ENCODE data around the gene PRKN. TPM values are rescaled to one million over a fixed set of nuclear protein-coding genes. Genes with fewer than 3 reads are reported as not detected.

Gene PRKN
- total RNA-seq, 1 experiment from 2014 or later: 1.2 TPM

DNA sequence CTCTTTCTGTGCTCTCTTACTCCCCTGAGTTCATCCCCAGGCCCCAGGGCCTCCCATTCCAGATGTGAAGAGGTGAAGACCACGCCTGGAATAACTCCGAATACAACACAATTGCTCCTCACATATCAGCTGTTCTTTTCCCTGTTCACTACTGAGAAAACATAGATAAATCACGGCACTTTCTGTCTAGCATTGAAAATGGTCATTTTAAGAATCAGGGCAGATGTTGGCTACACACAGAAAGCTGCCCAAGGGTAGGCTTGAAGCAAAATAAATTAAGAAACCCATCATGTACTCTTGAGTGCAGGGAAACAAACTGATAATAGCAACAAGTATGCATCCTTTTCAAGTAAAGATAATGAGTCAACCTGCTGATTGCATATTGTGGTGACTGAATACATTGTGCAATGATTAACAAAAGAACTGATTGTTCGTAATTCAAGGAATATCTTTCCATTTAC is 382.5 kb downstream of the PRKN start:
- BruUV-seq (replicated peaks): no TSS peak
- Histone ChIP-seq H3K27ac (ENCODE audit: low read depth, low read length, poor library complexity, severe bottlenecking) (no peak overlapping the region), H3K36me3 (ENCODE audit: insufficient read depth, low read length, poor library complexity, severe bottlenecking) (no peaks in the 10 kb centered on the region), H3K27me3 (replicated peaks; ENCODE audit: insufficient read depth, low read depth, low read length, poor library complexity) (no peaks in the 10 kb centered on the region), H3K9me3 (ENCODE audit: low read depth, low read length, poor library complexity, severe bottlenecking) (no peaks in the 10 kb centered on the region), H3K4me3 (ENCODE audit: low read depth, low read length, poor library complexity, severe bottlenecking) (no peak overlapping the region), H3K4me1 (ENCODE audit: insufficient read depth, low read length, poor library complexity, severe bottlenecking) (no peaks in the 10 kb centered on the region)
- ChIA-PET CTCF (no interaction called here), POLR2A (ENCODE audit: low non-redundant PET) (no interaction called here)
- intact Hi-C loops (cut with micrococcal nuclease; ENCODE audit: unreplicated experiment): no loop called here
- DNase-seq (ENCODE audit: low spot score): no peak
- TF ChIP-seq, protein P1, sequence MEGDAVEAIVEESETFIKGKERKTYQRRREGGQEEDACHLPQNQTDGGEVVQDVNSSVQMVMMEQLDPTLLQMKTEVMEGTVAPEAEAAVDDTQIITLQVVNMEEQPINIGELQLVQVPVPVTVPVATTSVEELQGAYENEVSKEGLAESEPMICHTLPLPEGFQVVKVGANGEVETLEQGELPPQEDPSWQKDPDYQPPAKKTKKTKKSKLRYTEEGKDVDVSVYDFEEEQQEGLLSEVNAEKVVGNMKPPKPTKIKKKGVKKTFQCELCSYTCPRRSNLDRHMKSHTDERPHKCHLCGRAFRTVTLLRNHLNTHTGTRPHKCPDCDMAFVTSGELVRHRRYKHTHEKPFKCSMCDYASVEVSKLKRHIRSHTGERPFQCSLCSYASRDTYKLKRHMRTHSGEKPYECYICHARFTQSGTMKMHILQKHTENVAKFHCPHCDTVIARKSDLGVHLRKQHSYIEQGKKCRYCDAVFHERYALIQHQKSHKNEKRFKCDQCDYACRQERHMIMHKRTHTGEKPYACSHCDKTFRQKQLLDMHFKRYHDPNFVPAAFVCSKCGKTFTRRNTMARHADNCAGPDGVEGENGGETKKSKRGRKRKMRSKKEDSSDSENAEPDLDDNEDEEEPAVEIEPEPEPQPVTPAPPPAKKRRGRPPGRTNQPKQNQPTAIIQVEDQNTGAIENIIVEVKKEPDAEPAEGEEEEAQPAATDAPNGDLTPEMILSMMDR (conservative IDR thresholded peaks at IDR 0.05; ENCODE audit: low read depth, low read length): no peak
- no peak for TF ChIP-seq EZH2 (IDR thresholded peaks at IDR 0.05; ENCODE audit: borderline replicate concordance, low read depth, low read length, poor library complexity, severe bottlenecking)

DNA sequence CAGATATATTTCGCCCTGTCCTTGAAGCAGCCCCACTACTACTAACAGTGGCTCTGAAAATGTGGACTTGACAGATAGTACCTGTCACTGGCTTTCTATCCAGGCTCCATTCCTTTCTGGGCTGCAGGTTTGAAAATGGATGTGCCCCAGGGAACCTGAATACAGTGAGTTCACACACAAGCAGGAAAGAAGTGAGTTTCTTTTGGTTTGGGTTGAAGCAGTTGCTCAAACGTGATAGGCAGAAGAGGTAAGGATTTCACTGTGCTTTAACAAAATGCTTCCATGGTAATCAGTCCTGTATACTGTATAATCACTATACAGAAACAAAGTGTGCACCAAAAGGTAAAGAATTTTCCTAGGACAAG is 382.9 kb downstream of the PRKN start:
- no peaks in the 10 kb centered on the region for H3K27me3 ChIP-seq (replicated peaks; ENCODE audit: insufficient read depth, low read depth, low read length, poor library complexity)
- no peak overlapping the region for H3K4me3 ChIP-seq (ENCODE audit: low read depth, low read length, poor library complexity, severe bottlenecking)
- H3K27ac ChIP-seq (ENCODE audit: low read depth, low read length, poor library complexity, severe bottlenecking): no peak overlapping the region
- no peaks in the 10 kb centered on the region for H3K9me3 ChIP-seq (ENCODE audit: low read depth, low read length, poor library complexity, severe bottlenecking)
- ChIA-PET POLR2A (ENCODE audit: low non-redundant PET) (no interaction called here), CTCF (no interaction called here)
- H3K36me3 ChIP-seq (ENCODE audit: insufficient read depth, low read length, poor library complexity, severe bottlenecking): no peaks in the 10 kb centered on the region
- H3K4me1 ChIP-seq (ENCODE audit: insufficient read depth, low read length, poor library complexity, severe bottlenecking): no peaks in the 10 kb centered on the region
- TF ChIP-seq EZH2 (IDR thresholded peaks at IDR 0.05; ENCODE audit: borderline replicate concordance, low read depth, low read length, poor library complexity, severe bottlenecking): no peak
- TF ChIP-seq, protein P1 (conservative IDR thresholded peaks at IDR 0.05; ENCODE audit: low read depth, low read length): no peak
- no TSS peak for BruUV-seq (replicated peaks)
- no peak for DNase-seq (ENCODE audit: low spot score)
- intact Hi-C loops (cut with micrococcal nuclease; ENCODE audit: unreplicated experiment): no loop called here

DNA sequence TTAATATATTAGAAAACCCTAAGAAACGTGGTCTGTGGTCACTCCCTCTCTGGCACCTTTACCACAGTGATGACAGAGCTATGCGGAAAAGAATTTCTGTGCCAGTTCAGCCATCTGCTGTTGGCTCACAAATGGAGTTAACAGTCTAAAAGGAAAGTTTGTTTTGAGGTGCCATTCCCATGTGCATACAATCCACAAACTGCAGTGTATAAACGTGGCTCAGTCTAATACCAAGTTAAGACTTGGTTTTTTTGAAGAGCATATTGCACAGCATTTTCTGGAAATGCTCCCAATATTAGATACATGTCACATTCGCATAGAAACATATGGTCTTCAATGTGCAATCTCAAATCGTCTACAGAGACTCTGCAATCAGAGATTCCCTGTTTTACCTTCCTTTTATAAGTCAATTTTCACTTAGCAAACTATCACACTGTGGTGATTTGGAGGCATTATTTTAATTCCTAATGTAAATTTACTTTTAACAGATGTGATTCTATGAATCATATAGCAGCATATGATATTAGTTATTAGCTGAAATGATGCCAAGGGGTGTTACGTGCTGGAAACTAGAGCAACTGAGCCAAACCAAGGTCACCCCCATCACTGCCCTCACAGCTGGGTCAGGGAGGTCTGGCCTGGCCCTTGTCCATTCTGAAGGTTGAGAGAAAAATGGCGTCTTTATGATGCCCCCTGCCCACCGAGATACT is 383.5 kb downstream of the PRKN start:
- Histone ChIP-seq H3K36me3 (ENCODE audit: insufficient read depth, low read length, poor library complexity, severe bottlenecking) (no peaks in the 10 kb centered on the region), H3K27me3 (replicated peaks; ENCODE audit: insufficient read depth, low read depth, low read length, poor library complexity) (no peaks in the 10 kb centered on the region), H3K9me3 (ENCODE audit: low read depth, low read length, poor library complexity, severe bottlenecking) (no peaks in the 10 kb centered on the region), H3K4me3 (ENCODE audit: low read depth, low read length, poor library complexity, severe bottlenecking) (no peak overlapping the region), H3K27ac (ENCODE audit: low read depth, low read length, poor library complexity, severe bottlenecking) (no peak overlapping the region), H3K4me1 (ENCODE audit: insufficient read depth, low read length, poor library complexity, severe bottlenecking) (no peaks in the 10 kb centered on the region)
- ChIA-PET POLR2A (ENCODE audit: low non-redundant PET) (no interaction called here), CTCF (no interaction called here)
- no TSS peak for BruUV-seq (replicated peaks)
- no peak for TF ChIP-seq EZH2 (IDR thresholded peaks at IDR 0.05; ENCODE audit: borderline replicate concordance, low read depth, low read length, poor library complexity, severe bottlenecking)
- TF ChIP-seq, protein P1 (conservative IDR thresholded peaks at IDR 0.05; ENCODE audit: low read depth, low read length): no peak
- no peak for DNase-seq (ENCODE audit: low spot score)
- intact Hi-C loops (cut with micrococcal nuclease; ENCODE audit: unreplicated experiment): no loop called here

Measured in A673 (cell line).